ENCODE measurements around the gene SSH2.
"Not testable (repeated sequence)": the region's sequence is repeated elsewhere in the genome, so short reads cannot be mapped to it uniquely, and the experiment has no call there.

SSH2 gene

GRCh38 chr17:29837531-29837930 is 92.5 kb downstream of the SSH2 start:
- no peak for DNase-seq (ENCODE audit: low read depth in 2 of 2, low spot score in 1 of 2)

GRCh38 chr17:29836643-29837042 is 93.4 kb downstream of the SSH2 start:
- DNase-seq (ENCODE audit: low read depth in 2 of 2, low spot score in 1 of 2), result no peak

DNA sequence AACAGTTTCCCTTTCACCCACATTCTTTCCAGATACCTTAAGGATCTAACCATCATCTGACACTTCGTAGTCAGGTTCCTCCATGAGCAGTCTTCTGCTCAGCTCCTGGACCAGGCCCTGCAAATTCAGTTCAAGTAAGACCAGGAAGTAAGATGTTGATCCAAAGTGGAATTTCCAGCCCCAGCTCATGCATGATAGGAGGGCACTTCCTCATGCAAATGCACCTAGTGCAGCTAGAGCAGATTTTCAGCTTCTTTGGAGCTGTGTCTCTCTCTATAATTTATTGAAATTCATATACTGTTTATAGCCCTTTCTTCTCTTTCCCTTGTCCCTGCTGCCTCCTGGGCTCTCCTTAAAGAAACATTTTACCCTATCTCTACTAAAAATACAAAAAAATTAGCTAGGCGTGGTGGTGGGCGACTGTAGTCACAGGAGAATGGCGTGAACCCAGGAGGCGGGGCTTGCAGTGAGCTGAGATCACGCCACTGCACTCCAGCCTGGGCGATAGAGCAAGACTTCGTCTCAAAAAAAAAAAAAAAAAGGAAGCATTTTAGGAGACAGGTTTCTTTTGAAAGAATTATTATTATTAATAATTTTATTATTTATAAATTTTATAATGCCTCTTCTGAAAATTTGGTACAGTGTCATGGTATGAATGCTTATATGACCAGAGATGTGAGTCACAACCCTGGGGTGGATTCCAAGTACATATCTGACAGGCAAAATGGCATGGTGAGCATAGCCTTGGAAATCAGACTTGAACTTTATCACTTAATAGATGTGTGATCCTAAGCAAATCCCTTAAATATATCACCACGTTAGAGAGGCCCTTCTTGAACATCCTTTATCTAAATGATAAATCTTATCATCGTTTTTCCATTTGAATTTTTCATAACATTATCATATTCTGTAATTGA is 94.3 kb downstream of the SSH2 start:
- no peak for DNase-seq (ENCODE audit: low read depth in 2 of 2, low spot score in 1 of 2)

DNA sequence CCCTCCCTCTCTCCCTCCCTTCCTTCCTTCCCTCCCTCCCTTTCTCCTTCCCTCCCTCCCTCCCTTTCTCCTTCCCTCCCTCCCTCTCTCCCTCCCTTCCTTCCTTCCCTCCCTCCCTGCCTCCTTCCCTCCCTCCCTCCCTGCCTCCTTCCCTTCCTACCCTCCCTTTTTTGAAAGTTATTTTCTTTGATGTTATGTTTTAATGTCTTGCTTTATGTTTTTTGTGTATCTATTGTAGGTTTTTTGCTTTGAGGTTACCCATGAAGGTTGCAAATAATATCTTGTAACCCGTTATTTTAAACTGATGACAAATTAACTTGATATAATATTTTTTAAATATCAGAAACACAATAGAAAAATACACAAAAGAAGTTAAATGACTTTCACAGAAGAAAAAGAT is 96.2 kb downstream of the SSH2 start:
- DNase-seq (ENCODE audit: low read depth in 2 of 2, low spot score in 1 of 2), result no peak

DNA sequence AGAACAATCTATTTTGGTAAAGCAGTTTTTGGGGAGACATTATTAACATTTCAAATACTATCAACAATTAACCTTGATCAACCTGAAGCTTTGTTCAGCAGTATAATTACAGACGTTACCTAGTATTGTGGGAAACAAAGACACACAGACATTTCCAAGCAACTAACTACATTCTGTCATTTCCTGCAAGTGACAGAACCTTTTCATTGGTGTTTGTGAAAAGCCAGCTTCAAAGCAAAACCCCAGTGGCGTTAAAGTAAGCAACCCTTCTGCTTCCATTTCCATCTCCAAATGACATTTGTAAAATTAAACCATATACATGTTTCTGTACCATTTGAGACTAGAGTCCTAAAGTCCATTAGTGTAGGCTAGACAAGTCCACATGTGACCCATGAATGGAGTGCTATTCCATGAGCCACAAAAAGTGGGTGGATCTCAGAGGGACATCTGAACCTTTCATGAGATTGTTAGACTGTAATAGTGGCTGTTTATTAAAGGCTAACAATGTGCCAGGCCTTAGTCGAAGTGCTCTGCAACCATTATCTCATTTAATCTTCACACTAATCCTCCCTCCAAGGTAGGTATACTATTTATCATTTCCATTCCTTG is 101.2 kb downstream of the SSH2 start:
- DNase-seq (ENCODE audit: low read depth in 2 of 2, low spot score in 1 of 2), result no peak

DNA sequence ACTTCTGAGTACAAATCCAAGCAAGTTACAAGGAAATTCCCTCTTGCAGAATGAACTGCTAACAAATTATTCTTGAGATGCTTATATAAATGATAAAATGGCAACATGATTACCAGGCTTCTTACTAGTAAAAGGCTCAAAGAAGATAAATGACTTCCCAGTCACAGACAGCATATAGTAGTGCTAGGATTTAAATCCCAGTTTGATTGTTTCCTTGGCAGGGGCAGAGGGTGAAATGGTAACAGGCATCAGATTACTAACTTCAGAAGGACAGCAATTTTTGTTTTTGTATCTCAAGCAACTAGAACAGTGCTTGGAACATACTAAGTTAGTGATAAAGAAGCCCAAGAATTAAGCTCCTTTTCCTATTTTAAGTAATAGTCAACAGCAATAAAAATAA is 102.8 kb downstream of the SSH2 start:
- no peak for DNase-seq (ENCODE audit: low read depth in 2 of 2, low spot score in 1 of 2)

- DNase-seq (ENCODE audit: low read depth in 2 of 2, low spot score in 1 of 2), result no peak
Observed at GRCh38 chr17:29826114-29826692, 103.8 kb downstream of the SSH2 start.

- DNase-seq (ENCODE audit: low read depth in 2 of 2, low spot score in 1 of 2), result no peak
Observed at GRCh38 chr17:29825604-29826003, 104.4 kb downstream of the SSH2 start.

- no peak for DNase-seq (ENCODE audit: low read depth in 2 of 2, low spot score in 1 of 2)
Observed at GRCh38 chr17:29821897-29822296, 108.1 kb downstream of the SSH2 start.

- no peak for DNase-seq (ENCODE audit: low read depth in 2 of 2, low spot score in 1 of 2)
Observed at GRCh38 chr17:29820425-29820824, 109.6 kb downstream of the SSH2 start.

DNA sequence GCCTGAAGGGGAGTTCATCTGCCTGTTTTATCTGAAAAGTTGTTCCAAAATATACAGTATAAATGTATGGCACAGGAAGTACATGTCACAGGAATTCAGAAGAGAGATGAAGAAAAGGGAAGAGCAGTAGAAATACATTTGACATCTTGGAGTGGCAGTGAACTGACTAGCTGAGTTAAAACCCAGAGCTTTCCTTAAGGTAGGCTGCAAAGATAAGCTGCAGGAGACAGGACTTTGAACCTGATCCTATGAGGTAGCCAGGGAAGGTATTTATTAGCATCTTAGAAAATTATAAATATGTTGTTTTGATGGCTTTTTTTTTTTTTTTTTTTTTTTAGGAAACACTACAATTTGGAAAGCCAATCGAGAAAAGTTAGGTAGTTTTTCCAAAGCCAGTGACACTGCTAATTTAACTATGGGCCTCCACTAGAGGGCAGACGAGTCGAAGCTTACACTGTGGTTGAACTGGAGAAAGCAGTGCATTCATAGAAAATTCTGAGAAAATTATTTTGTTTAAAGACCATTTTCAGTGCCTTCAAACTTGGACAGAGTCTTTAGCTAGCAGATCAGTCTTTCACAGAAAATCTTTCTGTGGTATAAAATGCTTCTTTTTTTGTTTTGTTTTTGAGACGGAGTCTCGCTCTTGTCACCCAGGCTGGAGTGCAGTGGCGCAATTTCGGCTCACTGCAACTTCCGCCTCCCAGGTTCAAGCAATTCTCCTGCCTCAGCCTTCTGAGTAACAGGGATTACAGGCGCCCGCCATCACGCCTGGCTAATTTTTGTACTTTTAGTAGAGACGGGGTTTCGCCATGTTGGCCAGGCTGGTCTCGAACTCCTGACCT is 122.3 kb downstream of the SSH2 start:
- DNase-seq (ENCODE audit: low read depth in 2 of 2, low spot score in 1 of 2), result peak; percentile 35 to 52

GRCh38 chr17:29802246-29802645 is 127.8 kb downstream of the SSH2 start:
- no peak for DNase-seq (ENCODE audit: low read depth in 2 of 2, low spot score in 1 of 2)

GRCh38 chr17:29800457-29800856 is 129.6 kb downstream of the SSH2 start:
- no peak for DNase-seq (ENCODE audit: low read depth in 2 of 2, low spot score in 1 of 2)

GRCh38 chr17:29796652-29797051 is 133.4 kb downstream of the SSH2 start:
- no peak for DNase-seq (ENCODE audit: low read depth in 2 of 2, low spot score in 1 of 2)

DNA sequence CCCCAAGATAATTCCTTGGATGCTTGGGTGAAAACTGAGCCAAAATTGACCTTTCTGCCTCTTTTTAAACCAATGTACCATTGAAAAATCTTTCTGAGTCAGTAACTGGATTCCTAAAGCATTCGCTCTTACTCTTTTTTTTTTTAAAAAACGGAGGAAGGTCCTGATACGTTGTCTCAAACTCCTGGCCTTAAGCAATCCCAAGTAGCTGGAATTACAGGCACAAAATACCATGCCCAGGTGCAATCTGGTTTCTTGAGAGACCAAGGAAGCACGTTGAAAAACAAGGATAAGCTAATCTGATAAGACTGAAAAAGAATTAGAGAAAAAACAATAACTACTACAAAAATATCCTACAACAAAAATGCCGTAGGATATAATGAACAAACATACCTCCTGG is 136.5 kb downstream of the SSH2 start:
- DNase-seq (ENCODE audit: low read depth in 2 of 2, low spot score in 1 of 2), result no peak

DNA sequence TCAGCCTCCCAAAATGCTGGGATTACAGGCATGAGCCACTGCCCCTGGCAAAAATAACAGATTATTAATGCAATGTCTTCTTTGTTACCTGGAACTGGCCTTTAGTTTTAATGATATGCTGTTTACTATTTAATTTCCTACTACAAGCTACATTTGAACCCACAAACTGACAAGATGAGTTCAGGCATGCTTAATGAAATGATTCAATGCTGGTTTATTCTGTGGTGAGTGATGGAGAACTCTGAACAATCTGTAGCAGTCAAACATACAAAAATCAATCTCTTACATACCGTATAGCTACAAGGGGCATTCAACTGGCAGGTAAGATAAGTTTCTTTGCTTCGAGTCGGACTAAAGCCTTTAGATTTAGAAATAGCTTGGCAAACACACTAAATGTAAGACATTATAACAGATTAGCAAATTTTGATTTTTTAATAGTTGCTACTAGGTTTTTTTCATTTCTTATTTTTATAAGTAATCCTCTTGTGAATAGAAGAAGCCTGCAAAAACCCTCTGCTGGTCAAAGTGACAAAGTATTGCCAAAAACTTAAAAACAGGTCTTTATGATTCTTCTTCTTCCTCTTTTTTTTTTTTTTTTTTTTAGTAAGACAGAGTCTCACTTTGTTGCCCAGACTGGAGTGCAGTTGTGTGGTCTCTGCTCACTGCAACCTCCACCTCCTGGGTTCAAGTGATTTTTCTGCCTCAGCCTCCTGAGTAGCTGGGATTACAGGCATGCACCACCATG is 138.5 kb downstream of the SSH2 start:
- no peak for DNase-seq (ENCODE audit: low read depth in 2 of 2, low spot score in 1 of 2)

GRCh38 chr17:29789196-29790170 is 140.5 kb downstream of the SSH2 start:
- DNase-seq (ENCODE audit: low read depth in 2 of 2, low spot score in 1 of 2), result no peak

- no peak for DNase-seq (ENCODE audit: low read depth in 2 of 2, low spot score in 1 of 2)
Observed at GRCh38 chr17:29787995-29788394, 142.0 kb downstream of the SSH2 start.

DNA sequence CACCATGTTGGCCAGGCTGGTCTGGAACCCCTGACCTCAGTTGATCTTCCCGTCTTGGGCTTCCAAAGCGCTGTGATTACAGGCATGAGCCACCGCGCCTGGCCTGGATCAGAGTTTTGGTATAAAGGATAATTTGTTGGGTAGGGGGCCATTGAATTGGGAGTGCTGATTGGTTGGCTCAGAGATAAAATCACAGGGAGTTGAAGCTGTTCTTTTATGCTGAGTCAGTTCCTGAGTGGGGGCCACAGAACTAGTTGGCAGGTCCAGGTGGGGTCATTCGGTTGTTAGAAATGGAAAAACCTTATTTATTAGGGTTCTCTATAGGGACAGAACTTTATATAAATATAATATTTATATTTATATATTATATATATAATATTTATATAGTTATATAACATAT is 147.1 kb downstream of the SSH2 start:
- DNase-seq (ENCODE audit: low read depth in 2 of 2, low spot score in 1 of 2), result no peak

DNA sequence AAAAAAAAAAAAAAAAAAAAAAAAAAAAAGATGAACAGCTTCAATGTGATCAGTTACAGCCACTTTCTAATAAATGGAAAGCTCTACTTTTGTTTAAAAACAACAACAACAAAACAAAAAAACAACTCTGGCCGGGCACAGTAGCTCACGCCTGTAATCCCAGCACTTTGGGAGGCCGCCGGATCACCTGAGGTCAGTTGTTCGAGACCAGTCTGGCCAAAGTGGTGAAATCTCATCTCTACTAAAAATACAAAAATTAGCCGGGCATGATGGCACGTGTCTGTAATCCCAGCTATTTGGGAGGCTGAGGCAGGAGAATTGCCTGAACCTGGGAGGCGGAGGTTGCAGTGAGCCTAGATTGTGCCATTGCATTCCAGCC is 150.2 kb downstream of the SSH2 start:
- not testable (repeated sequence) for DNase-seq (ENCODE audit: low read depth in 2 of 2, low spot score in 1 of 2)

All from stimulated activated CD8-positive, alpha-beta memory T cell treated with anti-CD3 and anti-CD28 coated beads, Interleukin-4, amount 100 ng/mL, for 4 hours (primary cell).